ENCODE data around the gene CCL17.

Gene CCL17

DNA sequence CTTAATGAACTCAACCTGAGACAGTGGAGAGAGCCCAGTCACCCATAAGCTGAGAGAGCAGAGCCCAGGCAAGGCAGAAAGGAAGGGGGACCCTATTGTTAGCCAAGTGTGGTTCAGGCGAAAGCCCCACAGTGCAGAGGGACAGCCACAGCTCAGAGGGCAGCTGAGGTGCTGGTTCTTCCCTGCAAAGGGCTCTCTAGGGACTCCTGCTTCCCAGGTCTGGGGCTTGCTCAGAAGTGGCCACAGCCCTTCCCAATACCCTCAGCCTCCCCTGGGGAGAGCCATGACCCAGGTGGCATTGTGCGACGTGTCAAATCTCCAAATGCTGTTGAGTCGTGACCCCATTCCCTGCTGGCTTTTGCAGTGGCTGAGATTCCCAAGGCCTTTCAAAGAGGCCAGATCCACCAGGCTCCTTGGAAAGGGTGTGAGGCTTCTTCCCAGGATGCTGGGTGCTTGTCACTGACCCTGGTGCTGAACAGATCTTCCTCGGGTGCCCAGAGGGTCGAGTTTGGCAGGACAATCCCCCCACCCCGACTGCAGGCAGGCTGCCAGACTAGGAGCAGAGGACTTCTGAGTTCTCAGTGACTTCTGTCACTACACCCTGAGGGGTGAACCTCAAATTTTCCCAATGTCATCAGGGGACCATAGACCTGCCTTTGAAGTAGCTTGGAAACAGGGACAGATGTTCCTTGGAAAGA, 2.5 kb upstream of the CCL17 start:
- FAIRE-seq = no peak

- FAIRE-seq = no peak
These were observed 530 bp downstream of the CCL17 start for GRCh38 chr16:57405097-57405496.

DNA sequence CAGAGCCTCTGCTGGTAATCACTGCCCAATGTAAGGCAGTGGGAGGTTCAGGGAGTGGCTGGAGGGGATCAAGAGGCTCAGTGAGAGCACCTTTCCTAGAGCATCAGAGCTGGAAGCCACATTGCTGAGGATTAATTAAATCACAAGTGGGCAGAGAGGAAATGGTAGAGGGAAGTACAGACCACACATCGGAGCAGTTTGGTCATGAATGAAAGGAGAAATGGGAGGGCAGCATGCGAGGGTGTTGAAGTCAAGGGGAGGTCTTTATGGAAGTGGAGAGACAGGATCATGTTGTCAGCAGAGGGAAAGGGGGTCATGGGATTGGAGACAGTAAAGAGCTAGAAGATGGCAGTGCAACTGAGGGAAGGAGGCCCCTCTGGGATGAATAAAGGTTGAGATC, 2.3 kb downstream of the CCL17 start:
- no peak for FAIRE-seq

DNA sequence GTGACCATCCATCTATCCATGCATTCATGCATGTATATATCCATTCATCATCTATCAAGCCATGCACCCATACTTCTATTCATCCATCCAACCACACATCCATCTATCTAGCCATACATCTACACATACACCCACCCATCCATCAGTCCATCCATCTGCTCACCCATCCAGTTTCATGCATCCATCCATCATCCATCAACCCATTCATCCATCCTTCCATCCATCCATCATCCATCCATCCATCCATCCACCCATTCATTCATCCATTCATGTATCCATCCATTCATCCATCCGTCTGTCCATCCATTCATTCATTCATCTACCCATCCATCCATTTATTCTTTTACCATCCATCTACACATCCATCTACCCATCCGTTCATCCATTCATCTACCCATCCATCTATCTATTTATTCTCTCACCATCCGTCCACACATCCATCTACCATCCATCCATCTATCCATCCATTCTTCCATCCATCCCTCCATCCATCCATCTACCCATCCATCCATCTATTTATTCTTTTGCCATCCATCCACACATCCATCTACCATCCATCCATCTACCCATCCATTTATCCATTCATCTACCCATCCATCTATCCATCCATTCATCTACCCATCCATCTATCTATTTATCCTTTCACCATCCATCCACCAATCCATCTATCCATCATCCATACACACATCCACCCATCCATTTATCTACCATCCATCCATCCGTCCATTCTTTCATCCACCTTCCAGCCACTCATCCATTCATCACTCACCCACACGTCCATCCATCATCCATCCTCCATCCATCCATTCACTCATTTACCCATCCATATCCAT, 3.2 kb downstream of the CCL17 start:
- no peak for FAIRE-seq

DNA sequence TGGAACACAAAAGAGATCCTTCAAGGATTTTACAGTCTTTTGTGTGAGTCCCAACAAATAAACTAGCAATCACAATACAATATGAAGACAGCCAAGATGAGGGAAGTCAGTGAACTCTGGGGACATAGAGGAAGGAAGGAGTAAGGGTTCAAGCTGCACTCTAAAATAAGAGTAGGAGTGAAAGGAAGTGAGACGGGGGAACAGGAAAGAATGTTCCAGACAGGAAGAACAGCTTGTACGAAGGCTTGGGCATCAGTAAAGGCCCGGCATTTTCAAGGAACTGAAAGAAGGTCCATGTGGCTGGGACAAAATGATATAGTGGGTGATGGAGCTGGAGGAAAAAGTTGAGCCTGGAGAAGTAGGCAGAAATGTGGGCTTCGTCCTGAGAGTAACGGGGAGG, 4.5 kb downstream of the CCL17 start:
- FAIRE-seq = no peak

GRCh38 chr16:57409870-57410587, 5.5 kb downstream of the CCL17 start:
- FAIRE-seq = no peak

DNA sequence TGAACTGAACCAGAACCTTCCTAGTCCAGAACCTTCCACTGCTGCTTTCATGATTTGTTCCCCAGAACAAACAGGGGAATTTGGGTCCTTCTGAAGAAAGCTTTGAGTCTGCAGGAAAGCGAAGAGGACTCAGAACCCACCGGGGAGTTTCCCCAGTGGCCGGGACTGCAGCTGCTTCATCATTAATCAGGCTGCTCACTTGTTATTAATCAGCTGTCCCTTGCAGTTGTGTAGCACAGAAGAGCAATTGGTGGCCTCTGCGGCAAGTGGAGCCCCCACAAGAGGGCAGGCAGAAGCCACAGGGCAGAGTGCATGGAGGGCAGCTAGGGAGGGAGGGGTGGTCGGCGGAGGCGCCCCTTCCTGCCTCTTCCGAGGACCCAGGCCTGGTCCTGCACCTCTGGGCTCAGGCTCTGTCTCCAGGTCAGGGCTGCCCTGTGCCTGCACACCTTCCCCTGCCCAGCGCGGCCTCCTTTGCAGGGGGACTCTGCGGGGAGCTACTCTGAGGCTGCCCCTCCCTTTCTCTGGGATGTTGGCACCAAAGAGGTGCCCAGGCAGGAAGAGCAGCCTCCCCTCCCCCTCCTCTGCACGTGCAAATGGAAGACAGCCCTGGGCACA, 6.9 kb downstream of the CCL17 start:
- FAIRE-seq = no peak

DNA sequence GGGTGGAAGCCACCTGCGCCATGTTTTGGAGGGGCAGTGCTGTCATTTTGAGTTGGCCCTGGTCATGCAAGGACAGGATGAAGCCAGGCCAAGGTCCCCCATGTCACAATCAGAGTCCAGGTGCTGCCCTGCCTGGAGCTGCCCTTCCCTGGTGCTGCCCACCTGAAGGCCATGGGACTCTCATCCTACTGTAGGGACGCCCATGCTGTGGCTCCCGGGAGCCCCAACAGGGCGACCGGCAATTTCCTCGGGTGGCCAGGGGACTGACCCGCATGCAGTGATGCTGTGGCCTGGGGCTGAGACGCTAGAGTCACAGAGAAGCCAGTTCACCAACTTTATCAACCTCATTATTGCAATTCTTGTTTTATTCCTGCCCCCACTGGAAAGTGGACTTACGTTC, 8.0 kb downstream of the CCL17 start:
- FAIRE-seq = no peak

GRCh38 chr16:57413301-57413730, 8.7 kb downstream of the CCL17 start:
- FAIRE-seq = no peak

DNA sequence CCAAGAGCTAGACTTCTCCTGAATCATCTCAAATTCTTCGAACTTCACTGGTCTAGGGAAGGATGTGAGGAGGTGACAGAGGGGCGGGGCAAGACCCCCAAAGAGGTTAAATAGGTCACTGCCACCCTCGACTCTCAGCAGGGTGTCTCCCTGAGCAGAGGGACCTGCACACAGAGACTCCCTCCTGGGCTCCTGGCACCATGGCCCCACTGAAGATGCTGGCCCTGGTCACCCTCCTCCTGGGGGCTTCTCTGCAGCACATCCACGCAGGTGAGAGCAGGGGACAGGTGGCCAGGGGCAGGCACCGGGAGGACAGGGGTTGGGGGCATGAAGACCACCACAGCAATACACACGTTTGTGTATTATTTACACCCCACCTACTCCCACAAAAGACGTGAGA, 9.2 kb downstream of the CCL17 start:
- no peak for FAIRE-seq

GRCh38 chr16:57416084-57416483, 11.5 kb downstream of the CCL17 start:
- FAIRE-seq = no peak

- FAIRE-seq = no peak
These were observed 14.9 kb downstream of the CCL17 start for GRCh38 chr16:57419506-57419905.

DNA sequence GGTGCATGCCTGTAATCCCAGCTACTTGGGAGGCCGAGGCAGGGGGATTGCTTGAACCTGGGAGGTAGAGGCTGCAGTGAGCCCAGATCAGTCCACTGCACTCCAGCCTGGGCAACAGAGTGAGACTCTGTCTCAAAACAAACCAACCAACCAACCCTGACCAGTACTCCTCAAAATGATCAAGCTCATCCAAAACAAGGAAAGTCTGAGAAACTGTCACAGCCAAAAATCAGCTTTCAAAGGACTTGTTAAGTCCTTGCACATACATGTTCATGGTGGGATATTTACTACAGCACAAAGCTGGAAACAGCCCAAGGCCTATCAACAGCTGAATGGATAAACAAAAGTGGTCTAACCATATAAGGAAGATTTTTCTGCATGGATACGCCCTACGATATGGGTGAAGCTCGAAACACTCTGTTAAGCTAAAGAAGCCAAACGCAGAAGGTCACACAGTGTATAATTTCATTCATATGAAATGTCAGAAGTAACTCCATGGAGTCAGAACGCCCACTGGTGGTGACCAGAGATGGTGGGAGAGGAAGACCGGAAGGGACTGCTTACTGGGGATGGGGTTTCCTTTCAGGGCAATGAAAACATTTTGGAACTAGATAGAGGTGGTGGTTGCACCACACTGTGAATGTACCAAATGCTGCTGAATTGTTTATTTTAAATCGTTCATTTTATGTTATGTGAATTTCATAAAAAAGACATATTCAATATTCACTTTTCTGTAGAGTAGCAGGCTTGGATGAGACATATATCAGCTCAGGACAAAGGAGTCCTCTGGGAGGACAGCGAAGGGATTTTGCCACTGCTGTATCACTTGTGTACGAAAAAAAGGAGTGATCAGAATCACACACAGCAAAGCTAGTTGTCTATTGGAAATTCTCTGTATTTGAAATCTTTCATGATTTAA, 17.7 kb downstream of the CCL17 start:
- no peak for FAIRE-seq

DNA sequence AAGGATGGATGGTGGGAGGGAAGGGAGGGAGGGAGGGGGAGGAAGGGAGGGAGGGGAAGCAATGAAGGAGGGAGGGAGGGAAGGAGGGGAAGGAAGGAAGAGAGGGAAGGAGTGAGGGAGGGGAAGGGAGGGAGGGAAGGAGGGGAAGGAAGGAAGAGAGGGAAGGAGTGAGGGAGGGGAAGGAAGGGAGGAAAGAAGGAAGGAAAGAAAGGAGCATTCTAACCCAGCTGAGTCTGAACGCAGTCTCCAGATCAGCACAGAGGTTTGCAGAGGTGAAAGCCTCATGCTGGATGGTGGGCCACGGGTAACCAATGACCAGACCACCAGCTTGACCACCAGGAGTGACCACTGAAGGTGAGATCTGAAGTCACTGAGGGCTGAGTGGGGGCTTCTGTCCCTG, 18.6 kb downstream of the CCL17 start:
- no peak for FAIRE-seq

DNA sequence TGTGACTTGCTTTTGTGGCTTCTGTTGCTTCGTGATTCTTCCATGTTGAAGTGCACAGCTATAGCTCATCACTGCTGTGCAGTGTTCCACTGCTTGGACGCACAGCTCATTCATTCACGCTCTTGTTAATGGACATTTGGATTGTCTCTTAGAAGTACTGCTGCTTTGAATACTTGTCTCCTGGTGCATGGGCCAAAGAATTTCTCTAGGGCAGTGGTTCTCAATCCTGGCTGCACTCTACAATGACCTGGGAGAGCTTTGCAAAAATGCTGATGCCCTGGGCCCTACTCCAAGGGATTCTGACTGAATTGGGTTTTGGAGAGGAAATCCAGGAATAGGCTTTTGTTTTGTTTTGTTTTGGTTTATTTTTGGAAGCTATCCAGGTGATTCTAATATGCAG, 20.0 kb downstream of the CCL17 start:
- FAIRE-seq = no peak

DNA sequence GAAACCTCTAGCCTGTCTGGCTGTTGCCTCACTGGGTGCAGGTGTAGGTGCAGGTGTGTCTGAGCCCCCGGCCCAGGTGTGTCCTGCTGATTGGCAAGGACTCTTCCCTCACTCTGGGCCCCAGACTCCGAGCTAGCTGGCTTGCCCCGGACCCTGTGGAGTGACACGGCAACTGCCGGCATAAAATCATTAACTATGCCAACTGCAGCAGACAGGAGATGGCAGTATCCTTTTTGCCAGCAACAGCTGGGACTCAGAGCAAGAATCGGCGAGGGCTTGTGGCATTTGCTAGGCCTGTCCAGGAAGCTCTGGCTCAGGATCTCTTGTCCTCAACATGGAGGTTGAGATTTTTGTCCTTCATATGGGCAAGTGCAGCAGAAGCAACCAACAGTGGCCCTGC, 21.8 kb downstream of the CCL17 start:
- FAIRE-seq = no peak

DNA sequence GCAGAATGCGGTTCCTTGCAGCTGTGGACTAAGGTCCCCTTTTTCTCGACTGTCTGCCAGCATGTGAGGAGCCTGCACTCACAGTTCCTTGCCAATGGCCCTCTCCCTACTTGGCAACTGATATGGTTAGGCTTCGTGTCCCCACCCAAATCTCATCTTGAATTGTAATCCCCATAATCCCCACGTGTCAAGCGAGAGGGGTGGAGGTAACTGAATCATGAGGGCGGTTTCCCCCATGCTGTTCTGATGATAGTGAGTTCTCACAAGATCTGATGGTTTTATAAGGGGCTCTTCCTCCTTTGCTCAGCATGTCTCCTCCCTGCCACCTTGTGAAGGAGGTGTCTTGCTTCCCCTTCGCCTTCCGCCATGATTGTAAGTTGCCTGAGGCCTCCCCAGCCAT, 22.7 kb downstream of the CCL17 start:
- no peak for FAIRE-seq

GRCh38 chr16:57427824-57428223, 23.3 kb downstream of the CCL17 start:
- FAIRE-seq = no peak

- FAIRE-seq = no peak
These were observed 26.4 kb downstream of the CCL17 start for GRCh38 chr16:57430955-57431354.

DNA sequence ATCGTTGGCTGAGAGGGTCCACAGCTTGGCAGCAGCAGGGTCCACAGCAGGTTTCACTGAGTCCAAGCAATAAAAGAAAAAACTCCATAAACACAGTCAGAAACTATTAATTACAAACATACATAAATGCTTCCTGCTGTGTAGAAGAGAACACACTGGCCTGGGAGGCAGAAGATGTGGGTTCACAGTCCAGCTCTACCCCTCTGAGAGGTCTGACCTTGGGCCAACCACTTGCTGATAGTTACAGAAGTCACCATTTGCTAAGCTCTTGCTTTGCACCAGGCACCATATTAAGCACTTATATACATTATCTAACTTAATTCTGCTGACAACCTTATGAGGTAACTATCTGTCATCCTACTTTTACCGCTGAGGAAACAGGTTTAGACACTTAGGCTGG, 27.9 kb downstream of the CCL17 start:
- FAIRE-seq = no peak

DNA sequence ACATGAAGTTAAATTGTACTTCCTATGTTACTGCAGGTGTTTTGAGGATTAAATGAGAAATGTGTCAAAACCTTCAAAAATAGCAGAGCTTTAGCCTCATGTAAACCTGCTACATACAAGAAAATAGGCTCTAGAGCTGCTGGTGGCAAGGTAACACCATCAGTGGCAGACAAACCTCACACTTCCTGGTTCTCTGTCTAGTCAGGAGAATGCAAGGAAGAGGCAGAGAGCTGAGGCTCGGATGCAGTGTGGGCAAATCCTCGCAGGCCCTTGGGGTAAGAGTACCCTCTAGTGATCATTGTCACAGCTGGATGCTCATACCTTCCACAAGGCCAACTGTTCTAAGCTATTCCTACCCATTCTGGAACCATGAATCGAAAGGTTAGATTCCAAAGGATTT, 28.4 kb downstream of the CCL17 start:
- no peak for FAIRE-seq

GRCh38 chr16:57434003-57434402, 29.4 kb downstream of the CCL17 start:
- FAIRE-seq = no peak
